ENCODE measurements around the gene GABRB3. TPM values are rescaled to one million over a fixed set of nuclear protein-coding genes. Genes with fewer than 3 reads are reported as not detected.

The GABRB3 gene
- 65.2 and 69.0 TPM in 2 replicates for polyA plus RNA-seq

DNA sequence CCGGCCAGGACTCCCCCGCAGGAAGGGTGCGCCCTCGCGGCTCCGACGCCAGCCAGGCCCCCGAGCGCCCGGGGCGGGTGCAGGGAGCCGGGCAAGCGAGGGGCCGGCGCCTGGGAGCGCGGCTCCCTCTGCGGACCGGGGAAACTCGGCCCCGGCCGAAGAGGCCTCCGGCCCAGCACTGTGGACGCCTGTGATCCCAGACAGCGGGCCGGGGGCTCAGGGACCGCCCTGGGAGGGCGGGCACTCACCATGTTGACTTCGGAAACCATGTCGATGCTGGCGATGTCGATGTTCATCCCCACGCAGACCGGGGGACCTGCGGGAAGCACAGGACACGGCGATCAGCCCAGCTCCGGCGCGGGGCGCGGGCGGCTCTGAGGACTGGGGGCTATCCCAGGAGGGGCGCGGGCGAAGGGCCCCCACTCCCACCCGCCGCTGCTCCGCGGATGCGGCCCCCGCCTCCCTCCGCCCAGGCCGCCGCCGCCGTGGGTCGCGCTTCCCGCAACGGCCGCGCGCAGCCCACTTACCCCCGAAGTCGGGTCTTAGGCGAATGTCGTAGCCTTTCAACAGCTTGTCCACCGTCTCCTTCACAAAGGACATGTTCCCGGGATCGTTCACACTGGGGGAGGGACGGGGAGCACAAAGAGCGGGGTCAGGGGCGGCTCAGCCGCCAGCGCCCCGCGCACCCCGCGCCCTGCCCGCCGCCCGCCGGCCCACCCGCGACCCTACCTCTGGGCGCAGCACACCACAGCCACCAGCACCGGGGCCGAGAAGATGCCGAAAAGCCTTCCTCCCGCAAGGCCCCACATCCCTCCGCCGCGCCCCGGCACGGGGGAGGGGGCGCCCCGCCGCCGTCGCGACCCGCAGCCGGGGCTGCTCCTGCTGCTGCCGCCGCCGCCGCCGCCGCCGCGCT is at the start of gene GABRB3:
GABRB3 (minus strand) TSS at position 913 of the 913 bp plus-strand sequence.

Other genes with a start within 250 kb of the GABRB3 start
- 0.42 and 27.8 TPM in 2 replicates for gene GABRA5, start 94.0 kb upstream of the GABRB3 start, polyA plus RNA-seq
- 3.3 and 4.7 TPM in 2 replicates for gene GABRG3, start 198.1 kb upstream of the GABRB3 start, polyA plus RNA-seq

Data from Purkinje cell (primary cell).